CD4-positive, alpha-beta T cell treated with Interleukin-4 for 1 hour (primary cell): ENCODE results near the gene IL3RA.
"Not testable (repeated sequence)": the region's sequence is repeated elsewhere in the genome, so short reads cannot be mapped to it uniquely, and the experiment has no call there.

Experiments
- DNase-seq, 2 donors: peaks; one replicate each; pipeline ENCODE4 v3.0.0-alpha.2; 2020 to 2022

The IL3RA gene

GRCh38 chrX:1400742-1401471, 64.3 kb downstream of the IL3RA start:
- DNase-seq = no peak

GRCh38 chrX:1401611-1402430, 65.2 kb downstream of the IL3RA start:
- no peak for DNase-seq

GRCh38 chrX:1403228-1403627, 66.6 kb downstream of the IL3RA start:
- no peak for DNase-seq

- not testable (repeated sequence) for DNase-seq
Observed at GRCh38 chrX:1403867-1404266, 67.3 kb downstream of the IL3RA start.

- not testable (repeated sequence) for DNase-seq
Observed at GRCh38 chrX:1405769-1406168, 69.2 kb downstream of the IL3RA start.

GRCh38 chrX:1407035-1407434, 70.5 kb downstream of the IL3RA start:
- no peak for DNase-seq

- no peak for DNase-seq
Observed at GRCh38 chrX:1411326-1411725, 74.7 kb downstream of the IL3RA start.

GRCh38 chrX:1412551-1413161, 76.1 kb downstream of the IL3RA start:
- DNase-seq = no peak

GRCh38 chrX:1416327-1416784, 79.8 kb downstream of the IL3RA start:
- DNase-seq = no peak

GRCh38 chrX:1416965-1417760, 80.6 kb downstream of the IL3RA start:
- DNase-seq = no peak

- no peak for DNase-seq
Observed at GRCh38 chrX:1417921-1418771, 81.6 kb downstream of the IL3RA start.

- DNase-seq = no peak
Observed at GRCh38 chrX:1418901-1419544, 82.4 kb downstream of the IL3RA start.

GRCh38 chrX:1419545-1420355, 83.2 kb downstream of the IL3RA start:
- no peak for DNase-seq

GRCh38 chrX:1420371-1420770, 83.8 kb downstream of the IL3RA start:
- no peak for DNase-seq

- no peak for DNase-seq
Observed at GRCh38 chrX:1421433-1422134, 85.0 kb downstream of the IL3RA start.

GRCh38 chrX:1422135-1422465, 85.5 kb downstream of the IL3RA start:
- no peak for DNase-seq

- DNase-seq = no peak
Observed at GRCh38 chrX:1423215-1423614, 86.6 kb downstream of the IL3RA start.

GRCh38 chrX:1424147-1424851, 87.7 kb downstream of the IL3RA start:
- DNase-seq = no peak

GRCh38 chrX:1425381-1425780, 88.8 kb downstream of the IL3RA start:
- no peak for DNase-seq
